GM21529 (cell line): Measurements from ENCODE around the gene CEP128.

Experiments used
- ATAC-seq: cut with Tn5 transposase; IDR thresholded peaks from one replicate; pipeline ENCODE4 v1.9.1; 2021; ENCODE audit not compliant: unreplicated experiment

The CEP128 gene

DNA sequence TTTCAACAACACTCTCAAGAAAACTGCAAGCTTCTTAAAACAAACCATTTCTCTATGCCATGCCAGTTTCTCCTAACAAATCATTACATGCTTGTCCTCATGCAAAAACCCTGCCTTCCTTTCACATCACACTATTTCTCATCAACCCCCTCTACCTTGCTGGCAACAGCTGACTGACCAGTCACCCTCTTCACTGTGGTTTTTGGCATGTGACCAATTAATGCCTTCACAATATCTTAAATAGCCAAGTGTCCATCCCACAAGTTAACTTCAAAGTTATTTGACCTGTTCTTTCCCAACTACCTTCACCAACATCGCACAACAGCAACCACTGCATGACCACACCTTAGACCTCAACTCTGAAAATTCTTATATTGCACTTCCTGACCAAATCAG, 159.6 kb downstream of the CEP128 start:
- no peak for ATAC-seq

DNA sequence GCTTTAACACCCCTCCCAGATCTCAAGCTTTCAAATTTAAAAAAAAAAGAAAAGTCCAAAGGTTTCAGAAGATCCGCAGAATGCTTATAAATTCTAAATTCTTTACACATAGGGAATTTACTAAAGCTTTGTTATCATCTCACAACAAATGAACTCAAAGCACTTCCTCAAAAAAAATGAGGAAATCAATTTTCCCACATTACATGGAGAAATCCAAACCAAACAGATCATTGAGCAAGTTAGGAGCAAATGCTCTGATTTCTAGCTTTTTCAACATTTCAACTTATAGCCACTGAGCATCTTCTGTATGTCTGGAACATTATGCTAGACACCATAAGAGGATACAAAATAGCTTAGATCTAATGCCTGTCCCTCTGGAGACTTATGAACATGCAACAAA, 161.0 kb downstream of the CEP128 start:
- no peak for ATAC-seq

DNA sequence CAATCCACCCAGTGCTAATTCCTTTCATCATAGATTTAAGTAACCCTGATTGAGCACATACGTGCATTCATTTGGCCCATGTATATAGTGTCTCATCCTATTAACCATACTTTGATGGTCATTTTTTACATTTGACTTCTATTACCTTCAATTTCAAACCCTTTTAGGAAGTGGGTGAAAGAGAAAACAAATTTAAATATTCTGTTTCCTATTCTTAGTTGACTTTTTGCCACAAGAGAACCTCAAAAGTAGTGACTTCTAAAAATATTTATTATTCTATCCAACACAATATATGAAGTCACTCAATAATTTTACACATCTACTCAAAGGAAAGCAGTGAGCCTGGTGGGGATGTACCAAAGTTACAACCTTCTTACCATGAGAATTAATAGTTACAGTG, 164.9 kb downstream of the CEP128 start:
- no peak for ATAC-seq

DNA sequence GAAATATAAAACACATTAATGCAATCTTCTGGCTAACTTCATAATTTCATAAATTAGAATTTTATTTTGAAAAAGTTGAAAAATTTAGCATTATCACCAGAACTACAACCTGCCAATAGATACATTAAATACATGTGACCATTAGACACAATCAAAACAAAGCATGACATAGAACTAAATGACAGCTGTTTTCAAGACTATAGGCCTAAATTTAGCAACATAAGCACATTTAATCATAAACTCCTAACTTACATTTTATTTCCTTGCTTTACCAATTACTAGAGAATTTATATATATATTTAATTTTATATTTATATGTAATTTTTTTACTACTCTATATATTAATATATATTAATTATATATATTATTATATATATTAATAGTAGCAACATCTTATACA, 165.4 kb downstream of the CEP128 start:
- ATAC-seq: no peak

DNA sequence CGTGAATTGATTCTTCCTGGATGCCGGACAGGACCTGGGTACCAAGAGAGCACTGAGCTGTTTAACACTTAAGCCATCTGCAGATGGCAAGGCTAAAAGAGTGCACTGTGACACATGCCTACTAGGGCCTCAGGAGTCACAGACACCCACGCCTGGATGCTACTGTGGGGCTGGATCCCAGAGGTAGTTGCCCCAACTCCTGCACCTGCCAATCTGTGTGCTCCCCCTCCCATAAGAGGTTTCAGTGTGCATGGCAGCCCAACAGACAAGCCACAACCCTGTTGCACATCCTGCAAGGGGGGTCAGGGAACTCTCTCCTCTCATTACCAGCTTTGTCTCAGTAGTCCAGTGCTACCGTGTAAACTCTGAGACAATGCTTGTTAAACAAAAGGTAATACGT, 169.0 kb downstream of the CEP128 start:
- ATAC-seq: no peak

DNA sequence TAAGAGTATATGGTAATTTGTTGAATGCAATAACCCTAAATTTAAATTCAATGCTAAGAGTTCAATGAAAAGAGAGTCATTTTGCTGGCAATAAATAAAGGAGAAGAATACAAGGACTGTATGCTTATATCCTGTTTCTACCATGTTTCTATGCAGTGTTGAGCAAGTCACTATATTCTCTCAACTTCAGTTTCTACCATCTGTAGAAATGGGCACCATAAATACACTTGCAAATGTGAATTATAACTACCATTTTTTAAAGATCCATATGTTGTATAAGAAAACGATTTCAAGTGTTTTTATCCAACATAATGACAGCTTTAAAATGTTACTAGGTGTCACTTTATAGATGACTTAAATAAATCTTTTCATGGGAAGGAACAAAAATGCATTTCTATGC, 170.3 kb downstream of the CEP128 start:
- no peak for ATAC-seq

DNA sequence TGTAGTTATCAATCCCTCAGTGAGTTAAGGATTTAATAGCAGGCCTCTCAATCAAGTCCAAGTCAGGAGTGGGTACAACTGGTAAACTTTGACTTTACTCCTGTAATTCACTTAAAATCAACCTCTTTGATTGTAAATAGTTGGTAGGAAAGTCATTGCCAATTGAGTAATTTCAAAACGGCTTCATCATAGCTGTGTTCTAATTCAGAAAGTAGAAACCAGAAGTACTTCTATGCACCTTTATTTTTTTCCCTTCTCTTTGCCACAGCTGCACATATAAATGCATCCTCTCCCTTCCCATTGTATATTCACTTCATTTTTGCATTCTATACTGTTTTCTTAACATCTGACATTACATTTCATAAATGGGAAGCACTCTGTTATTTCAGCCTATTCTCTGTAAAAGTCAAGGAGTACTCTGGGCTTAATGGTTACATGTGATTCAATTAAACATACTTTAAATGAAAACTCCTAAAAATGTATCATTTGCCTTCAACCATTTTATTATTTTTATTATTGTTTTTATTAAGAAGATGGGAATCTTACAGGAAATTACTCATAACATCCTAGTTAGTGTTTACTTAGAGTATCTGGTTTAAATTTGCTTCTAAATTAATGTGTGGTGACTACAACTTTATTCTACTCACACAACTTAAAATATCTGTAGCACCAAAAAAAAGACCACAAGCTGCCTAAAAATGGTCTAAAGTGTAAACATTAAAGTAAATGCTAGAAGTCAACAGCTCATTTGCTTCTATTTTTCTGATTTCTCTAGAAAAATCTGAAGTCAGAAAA, 171.2 kb downstream of the CEP128 start:
- ATAC-seq: peak; percentile 59

DNA sequence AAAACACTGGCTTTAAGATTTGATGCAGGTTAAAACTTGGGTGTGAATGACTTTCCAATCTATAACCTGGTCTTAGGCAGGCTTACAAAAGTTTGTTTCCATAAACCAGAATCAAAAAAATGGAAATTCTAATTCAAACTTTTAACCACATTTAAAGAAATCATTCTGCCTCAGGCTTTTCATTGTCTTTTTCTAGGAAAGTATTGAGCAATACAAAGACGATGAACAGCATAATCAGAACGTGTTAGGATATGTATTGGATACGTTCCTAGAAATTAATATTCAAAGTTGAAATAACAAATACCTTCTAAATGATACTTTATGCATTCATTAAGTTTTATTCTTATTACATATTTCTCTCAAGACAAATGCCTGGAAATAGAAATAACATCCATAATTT, 172.9 kb downstream of the CEP128 start:
- no peak for ATAC-seq

DNA sequence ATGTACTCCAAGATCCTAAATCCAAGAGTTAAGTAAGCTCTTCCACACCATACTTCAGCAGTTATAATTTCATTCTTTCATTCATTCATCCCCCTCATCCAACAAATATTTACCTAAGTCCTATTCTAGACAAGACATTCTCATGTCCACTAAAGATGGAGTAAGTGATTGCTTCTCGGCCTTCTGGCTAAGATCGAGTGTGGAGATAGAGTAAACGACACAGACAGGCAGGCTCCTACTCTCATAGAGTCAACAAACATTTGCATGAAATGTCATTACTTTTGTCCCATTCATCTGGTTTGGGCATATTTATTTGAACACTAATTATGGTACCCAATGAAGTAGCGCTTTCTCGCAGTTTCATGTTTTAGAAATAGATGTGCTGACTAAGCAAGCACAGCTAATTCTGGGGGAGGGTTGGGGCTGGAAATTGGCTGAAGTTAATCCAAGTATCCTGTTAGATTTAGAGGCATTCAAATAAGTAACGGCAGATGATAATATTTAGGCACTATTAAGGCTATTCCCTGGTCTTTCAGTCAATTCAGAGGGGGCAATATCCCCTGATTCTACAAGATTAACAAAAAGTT, 176.5 kb downstream of the CEP128 start:
- no peak for ATAC-seq

DNA sequence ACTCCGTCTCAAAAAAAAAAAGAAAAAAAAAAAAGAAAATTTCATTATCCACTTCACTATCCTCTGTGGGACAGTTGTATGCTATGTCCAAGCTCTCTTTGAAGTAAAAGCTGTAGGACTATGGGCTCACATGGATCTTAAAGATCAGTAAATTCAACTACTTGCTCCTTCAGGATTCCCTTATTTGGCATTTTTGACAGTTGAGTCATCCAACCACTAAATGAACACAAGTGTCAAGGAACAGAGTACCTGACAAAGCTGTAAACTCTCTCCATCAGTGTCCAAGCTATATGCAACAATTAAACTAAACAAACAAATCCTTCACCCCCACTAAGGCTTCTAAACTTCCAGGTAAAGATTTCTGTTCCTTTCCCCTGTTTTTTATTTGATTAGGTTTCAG, 177.0 kb downstream of the CEP128 start:
- no peak for ATAC-seq

DNA sequence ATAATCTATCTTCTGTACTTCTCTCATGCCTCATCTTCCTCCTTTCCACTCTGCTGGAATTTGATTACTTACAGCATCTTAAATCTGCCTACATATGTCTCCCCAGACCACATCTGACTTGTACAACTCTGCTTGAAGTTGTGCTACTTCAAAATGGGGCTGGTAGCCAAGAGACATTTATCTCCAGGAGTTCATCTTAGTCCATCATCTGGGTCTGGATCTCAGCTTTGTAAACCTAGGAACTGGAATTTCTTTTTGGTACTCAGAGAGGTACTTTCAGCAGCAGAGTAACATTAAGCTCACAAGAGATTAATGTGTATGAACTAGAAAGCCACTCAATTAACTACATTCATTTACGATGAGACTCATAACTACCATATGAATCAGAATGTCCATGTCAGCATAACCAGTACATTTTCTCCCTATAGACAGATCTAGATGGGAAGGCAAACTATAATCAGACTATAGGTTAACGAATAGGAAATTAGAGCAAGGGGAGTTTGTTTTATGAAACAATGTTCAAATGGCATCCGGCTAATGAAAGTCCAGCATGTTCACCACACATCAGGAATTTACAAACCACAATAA, 178.8 kb downstream of the CEP128 start:
- ATAC-seq: no peak

DNA sequence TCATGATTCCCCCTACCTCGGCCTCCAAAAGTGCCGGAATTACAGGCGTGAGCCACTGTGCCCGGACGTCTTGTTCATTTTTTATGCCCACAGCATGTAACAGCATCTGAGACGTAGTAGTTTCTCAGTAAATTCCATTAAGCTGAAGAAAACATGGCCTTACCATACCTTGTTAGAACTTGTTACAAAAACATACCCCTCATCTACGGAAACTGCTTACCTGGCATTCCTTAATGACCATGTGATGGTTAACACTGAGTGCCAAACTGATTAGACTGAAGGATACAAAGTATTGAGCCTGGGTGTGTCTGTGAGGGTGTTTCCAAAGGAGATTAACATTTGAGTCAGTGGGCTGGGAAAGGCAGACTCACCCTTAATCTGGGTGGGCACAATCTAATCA, 186.8 kb downstream of the CEP128 start:
- ATAC-seq: no peak

DNA sequence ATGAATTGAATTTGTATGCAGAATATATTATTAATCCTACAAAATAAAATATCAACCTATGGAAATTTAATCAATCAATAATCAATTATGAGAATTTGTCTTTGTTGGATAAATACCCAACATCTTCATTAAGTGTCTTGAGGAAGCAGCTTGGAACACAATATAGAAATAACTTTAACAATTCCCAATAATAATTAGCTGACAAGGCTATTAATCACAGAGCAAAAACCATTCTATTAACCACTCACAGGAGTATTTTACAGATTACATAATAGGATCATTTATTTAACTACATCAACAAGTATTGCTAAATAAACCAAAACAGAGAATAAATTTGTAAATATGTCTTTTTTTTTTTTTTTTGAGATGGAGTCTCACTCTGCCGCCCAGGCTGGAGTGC, 190.3 kb downstream of the CEP128 start:
- no peak for ATAC-seq

DNA sequence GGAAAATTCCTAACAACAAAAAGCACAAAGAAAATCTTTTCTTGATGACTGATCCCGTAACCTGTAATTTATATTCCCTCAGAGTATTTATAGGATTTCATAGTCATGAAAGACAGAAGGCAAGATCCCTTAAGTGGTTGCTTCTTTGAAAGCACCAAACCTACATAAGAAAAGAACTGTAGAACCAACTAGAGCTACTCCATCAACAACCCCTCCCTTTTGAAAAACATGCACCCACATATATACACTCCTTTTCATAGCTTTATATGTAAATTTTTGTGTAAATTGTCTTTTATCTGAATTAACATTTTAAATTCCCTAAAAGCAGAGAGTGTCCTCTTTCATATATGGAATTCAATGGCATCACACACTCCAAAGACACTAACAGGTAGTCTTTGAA, 215.3 kb downstream of the CEP128 start:
- no peak for ATAC-seq

DNA sequence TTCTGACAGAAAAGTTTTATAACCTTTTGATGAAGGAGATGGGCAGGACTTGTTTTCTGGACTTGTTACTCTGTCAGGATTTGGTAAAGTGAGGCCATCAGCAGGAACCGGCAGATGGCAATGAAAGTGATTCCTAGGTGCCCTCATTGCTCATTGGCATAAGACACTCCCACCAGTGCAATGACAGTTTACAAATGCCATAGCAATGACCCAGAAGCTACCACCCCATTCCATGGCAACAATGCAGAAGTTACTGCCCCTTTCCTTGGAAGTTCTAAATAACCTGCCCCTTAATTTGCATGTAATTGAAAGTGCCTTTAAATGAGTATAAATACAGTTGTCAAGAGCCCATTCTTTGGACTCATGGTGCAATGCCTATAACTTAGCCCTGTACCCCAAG, 222.6 kb downstream of the CEP128 start:
- ATAC-seq: no peak

DNA sequence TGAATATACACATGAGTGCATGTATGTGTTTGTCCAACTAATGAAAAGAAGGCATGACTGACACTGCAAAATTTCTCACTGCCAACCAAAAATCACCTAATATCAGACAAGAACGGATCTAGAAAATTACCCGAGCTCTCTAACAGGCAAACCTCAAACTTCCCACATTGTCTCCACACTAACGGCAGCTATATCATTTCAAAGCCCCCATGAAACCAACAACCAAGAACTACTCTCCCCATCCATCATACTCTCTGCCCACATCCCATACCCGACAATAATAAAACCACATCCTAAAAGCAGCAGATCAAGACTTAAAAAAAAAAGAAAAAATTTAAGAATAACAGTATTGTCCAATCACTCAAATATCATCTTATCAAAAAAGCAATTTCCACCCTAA, 227.1 kb downstream of the CEP128 start:
- no peak for ATAC-seq

DNA sequence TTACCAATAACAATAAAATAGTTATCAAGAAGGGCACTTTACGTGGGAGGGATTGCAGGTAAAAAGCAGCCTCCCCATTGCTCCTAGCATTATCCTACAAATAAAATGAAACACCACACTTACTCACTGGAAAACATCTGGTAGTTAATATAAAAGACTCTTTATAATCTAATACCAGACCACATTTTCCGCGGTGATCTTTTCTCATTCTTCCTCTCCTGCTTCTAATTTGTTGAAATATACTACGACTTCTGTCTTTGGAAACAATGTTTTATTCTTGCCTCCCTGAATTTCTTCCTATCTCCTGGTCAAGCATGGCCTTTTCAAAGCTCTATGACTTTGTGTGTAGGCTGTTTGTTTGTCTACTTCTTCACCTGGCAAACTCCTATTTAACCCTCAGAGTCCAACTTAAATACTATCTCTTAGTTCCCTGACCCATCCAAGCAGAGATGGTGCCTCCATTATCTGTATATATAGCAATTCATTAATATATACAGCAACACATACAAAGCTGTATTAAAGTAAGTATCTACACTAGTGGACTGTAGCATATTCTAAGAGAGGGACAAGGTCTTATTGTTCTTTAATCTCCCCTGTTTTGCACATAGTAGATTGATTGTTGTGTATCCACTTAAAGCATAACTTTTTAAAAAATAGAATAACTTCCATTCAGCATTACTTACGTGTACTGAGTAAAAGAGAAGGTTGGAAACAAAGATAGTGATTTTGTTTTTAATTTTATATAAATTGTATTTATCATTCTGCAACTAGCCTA, 228.3 kb downstream of the CEP128 start:
- no peak for ATAC-seq

DNA sequence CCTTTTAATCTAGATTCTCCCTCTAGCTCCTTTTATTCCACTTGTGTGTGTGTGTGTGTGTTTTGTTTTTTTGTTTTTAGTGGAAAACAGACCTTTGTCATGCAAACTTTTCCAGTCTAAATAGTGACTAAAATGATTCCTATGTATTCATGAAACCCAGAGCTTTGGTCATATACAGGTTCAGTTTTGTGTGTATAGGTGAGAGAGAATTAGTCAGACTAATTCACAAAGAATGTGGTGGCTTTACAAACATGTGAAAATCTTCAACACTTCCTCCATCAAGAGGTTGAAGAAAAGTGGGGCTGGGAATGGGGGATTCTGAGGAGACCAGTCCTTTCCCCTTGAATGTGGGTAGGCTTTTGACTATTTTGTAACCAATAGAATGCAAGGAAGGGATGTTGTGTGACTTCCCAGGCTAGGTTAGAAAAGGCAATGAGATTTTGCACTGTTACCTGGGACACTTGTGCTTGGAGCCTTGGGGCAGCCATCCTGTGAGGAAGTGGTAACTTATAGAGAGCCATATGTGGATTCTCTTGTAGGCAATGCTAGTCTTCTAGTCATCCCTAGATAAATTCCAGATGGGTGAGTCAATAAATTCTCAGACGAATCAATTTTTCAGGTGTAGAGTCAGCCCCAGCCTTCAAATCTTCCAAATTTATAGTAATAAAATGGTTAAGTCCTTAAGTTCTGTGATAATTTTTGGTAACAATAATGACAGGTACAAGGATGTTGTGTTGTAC, 236.1 kb downstream of the CEP128 start:
- ATAC-seq: no peak

DNA sequence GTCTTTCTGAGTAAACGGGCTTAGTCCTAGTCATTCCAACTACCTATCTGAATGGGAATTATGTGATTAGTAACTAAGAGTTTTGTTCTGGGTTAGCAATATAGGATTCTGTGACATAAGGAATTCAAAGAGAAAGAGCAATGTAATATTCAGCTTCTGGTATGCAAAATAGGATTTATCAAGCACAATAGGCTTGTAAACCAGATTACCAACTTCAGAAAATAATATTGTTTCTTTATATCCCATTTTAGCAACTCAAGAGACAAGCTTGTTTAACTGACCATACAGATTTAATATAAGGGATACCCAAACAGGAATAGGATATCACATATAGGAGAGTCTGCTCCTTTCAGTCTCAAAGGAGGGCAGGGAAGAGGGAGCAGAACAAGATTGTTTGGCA, 240.9 kb downstream of the CEP128 start:
- ATAC-seq: no peak

DNA sequence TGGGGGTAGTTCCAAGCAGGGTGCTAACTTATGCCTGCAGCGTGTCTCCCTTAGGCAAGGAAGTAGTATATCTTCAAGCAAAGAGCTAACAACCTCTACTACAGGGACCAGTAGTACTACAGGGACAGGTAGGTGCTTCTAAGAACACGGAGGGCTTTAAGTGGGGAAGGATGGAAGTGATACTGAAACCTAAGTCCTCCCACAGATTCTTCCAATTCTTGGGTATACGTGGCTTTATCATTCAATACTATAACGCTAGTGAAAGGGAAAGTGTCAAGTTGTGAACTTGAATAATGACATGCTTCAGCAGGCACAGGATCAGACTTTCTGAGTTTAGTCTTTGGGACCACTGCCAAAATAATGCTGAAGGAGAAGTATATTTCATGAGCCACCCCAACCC, 241.7 kb downstream of the CEP128 start:
- peak; percentile 39 for ATAC-seq

DNA sequence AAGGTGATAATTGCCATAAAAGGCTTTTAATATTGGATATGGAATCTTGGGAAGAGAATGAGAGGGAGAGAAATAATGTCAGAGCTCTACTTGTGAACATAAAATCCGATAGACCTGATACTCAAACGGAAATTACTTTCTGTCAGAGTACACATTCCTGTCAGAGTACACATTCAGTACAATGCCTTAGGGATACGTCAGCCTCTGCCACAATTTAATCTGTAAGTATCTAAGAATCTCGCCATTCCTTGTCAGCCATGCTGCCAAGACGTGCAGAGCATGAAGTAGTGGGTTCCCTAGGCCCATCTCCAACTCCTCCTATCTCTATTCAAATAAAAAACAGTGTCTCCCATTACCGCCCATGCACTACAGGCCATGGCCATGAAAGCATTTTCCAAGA, 242.6 kb downstream of the CEP128 start:
- ATAC-seq: no peak
